Mesothelial cell of epicardium (in vitro differentiated cells): Measurements from ENCODE around the gene SUCLG1. TPM values are rescaled to one million over a fixed set of nuclear protein-coding genes. Genes with fewer than 3 reads are reported as not detected.

Experiments
- DNase-seq, 2 experiments: peaks; one replicate each; pipeline ENCODE4 v3.0.0; 2021; ENCODE audit warnings: low spot score in 2 of 2; ENCODE audit not compliant: unreplicated experiment in 2 of 2
- H3K27ac Mint-ChIP-seq: 2 replicates; pipeline ENCODE4 v1.8.0; 2021; ENCODE audit warnings: mixed read lengths
- H3K27me3 Mint-ChIP-seq: 2 replicates; pipeline ENCODE4 v1.8.0; 2021; ENCODE audit warnings: low read depth, mixed read lengths
- H3K36me3 Mint-ChIP-seq: 2 replicates; pipeline ENCODE4 v1.8.0; 2021; ENCODE audit warnings: mixed read lengths
- H3K4me1 Mint-ChIP-seq: 2 replicates; pipeline ENCODE4 v1.8.0; 2021; ENCODE audit warnings: mixed read lengths
- H3K4me3 Mint-ChIP-seq: 2 replicates; pipeline ENCODE4 v1.8.0; 2021; ENCODE audit warnings: mild to moderate bottlenecking, moderate library complexity, mixed read lengths
- H3K9me3 Mint-ChIP-seq: 2 replicates; pipeline ENCODE4 v1.8.0; 2021; ENCODE audit warnings: mixed read lengths
- total RNA-seq: library from RNA; stranded (reverse); gene quantifications from 3 replicates; pipeline ENCODE4 v1.2.1, GENCODE V29; 2021
- TF ChIP-seq, protein P1 (sequence below): fragments of 200-600 bp; sonication (generic); IDR thresholded peaks from one replicate; pipeline ENCODE4 v1.5.0; 2021; ENCODE audit warnings: antibody characterized with exemption; ENCODE audit not compliant: unreplicated experiment

The SUCLG1 gene
- total RNA-seq, 1 donor from 2014 or later, result 49.9 TPM

- no peaks in the 10 kb centered on the region for H3K4me1 Mint-ChIP-seq
- no peaks in the 10 kb centered on the region for H3K36me3 Mint-ChIP-seq
- peaks cover 4% of the 10 kb centered on the region for H3K9me3 Mint-ChIP-seq
- DNase-seq, result no peak
- TF ChIP-seq, protein P1, sequence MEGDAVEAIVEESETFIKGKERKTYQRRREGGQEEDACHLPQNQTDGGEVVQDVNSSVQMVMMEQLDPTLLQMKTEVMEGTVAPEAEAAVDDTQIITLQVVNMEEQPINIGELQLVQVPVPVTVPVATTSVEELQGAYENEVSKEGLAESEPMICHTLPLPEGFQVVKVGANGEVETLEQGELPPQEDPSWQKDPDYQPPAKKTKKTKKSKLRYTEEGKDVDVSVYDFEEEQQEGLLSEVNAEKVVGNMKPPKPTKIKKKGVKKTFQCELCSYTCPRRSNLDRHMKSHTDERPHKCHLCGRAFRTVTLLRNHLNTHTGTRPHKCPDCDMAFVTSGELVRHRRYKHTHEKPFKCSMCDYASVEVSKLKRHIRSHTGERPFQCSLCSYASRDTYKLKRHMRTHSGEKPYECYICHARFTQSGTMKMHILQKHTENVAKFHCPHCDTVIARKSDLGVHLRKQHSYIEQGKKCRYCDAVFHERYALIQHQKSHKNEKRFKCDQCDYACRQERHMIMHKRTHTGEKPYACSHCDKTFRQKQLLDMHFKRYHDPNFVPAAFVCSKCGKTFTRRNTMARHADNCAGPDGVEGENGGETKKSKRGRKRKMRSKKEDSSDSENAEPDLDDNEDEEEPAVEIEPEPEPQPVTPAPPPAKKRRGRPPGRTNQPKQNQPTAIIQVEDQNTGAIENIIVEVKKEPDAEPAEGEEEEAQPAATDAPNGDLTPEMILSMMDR, result no peak
- no peak overlapping the region for H3K4me3 Mint-ChIP-seq
- no peak overlapping the region for H3K27ac Mint-ChIP-seq
- H3K27me3 Mint-ChIP-seq, result no peaks in the 10 kb centered on the region
These were observed 85.2 kb downstream of the SUCLG1 start for GRCh38 chr2:84373866-84374265.

Other genes with a start within 250 kb of the SUCLG1 start
- 0.54 to 1.3 TPM (median 1.1 TPM) in 3 replicates for gene DNAH6, start 57.2 kb upstream of the SUCLG1 start, total RNA-seq